A673 (cell line): ENCODE data around the gene ZNF839. TPM values are rescaled to one million over a fixed set of nuclear protein-coding genes. Genes with fewer than 3 reads are reported as not detected.

ENCODE experiments used
- BruUV-seq: library from RNA; stranded (reverse); fragments of 400-500 nt; replicated peaks from 2 replicates; lab custom pipeline; 2021; lab: Mats Ljungman, UMichigan
- CTCF ChIA-PET: fragments of 300-600 bp; sonication (Branson Sonifier 250); formaldehyde crosslinking; loops from one replicate; lab custom pipeline; 2022; ENCODE audit warnings: antibody characterized with exemption; lab: Charles Lee
- POLR2A ChIA-PET: fragments of 300-600 bp; sonication (Branson Sonifier 250); formaldehyde crosslinking; loops from one replicate; lab custom pipeline; 2022; ENCODE audit warnings: antibody characterized with exemption; ENCODE audit not compliant: low non-redundant PET; lab: Charles Lee
- DNase-seq: peaks from one replicate; pipeline ENCODE4 v3.0.0-alpha.2; 2015; ENCODE audit warnings: low spot score
- H3K27ac ChIP-seq: fragments of 200-600 bp; sonication (generic); 2 replicates; pipeline ENCODE4 v1.5.1; 2016; ENCODE audit warnings: mixed run types, low read depth, mild to moderate bottlenecking, mixed read lengths, antibody characterized with exemption, low read length; ENCODE audit not compliant: poor library complexity, severe bottlenecking
- H3K27me3 ChIP-seq: fragments of 200-600 bp; sonication (generic); replicated peaks from 2 replicates; pipeline ENCODE4 v1.6.1; 2017; ENCODE audit warnings: mixed run types, low read depth, mild to moderate bottlenecking, mixed read lengths, antibody characterized with exemption, low read length; ENCODE audit not compliant: insufficient read depth, poor library complexity
- H3K36me3 ChIP-seq: fragments of 200-600 bp; sonication (generic); 2 replicates; pipeline ENCODE4 v1.6.1; 2016; ENCODE audit warnings: mixed run types, mild to moderate bottlenecking, mixed read lengths, antibody characterized with exemption, low read length; ENCODE audit not compliant: insufficient read depth, poor library complexity, severe bottlenecking
- H3K4me1 ChIP-seq: fragments of 200-600 bp; sonication (generic); 2 replicates; pipeline ENCODE4 v1.6.1; 2017; ENCODE audit warnings: mixed run types, mild to moderate bottlenecking, mixed read lengths, antibody characterized with exemption, low read length; ENCODE audit not compliant: insufficient read depth, poor library complexity, severe bottlenecking
- H3K4me3 ChIP-seq: fragments of 200-600 bp; sonication (generic); 2 replicates; pipeline ENCODE4 v1.5.1; 2016; ENCODE audit warnings: low read depth, mixed run types, mild to moderate bottlenecking, mixed read lengths, low read length; ENCODE audit not compliant: poor library complexity, severe bottlenecking
- H3K9me3 ChIP-seq: fragments of 200-600 bp; sonication (generic); 2 replicates; pipeline ENCODE4 v1.6.1; 2016; ENCODE audit warnings: mixed run types, low read depth, mild to moderate bottlenecking, mixed read lengths, antibody characterized with exemption, low read length; ENCODE audit not compliant: poor library complexity, severe bottlenecking
- EZH2 ChIP-seq: fragments of 200-600 bp; sonication (generic); IDR thresholded peaks from 2 replicates; pipeline ENCODE4 v1.6.1; 2017; ENCODE audit warnings: borderline replicate concordance, low read depth, mild to moderate bottlenecking, mixed read lengths, antibody characterized with exemption, low read length; ENCODE audit not compliant: poor library complexity, severe bottlenecking
- intact Hi-C: fragments of 100-400 bp; cut with micrococcal nuclease; formaldehyde crosslinking; loops from one replicate; pipeline ENCODE4 v1.10.0; 2022; ENCODE audit not compliant: unreplicated experiment
- total RNA-seq: library from RNA; stranded (reverse); gene quantifications from 2 replicates; pipeline ENCODE4 v1.2.3, GENCODE V29; 2021
- TF ChIP-seq, protein P1 (sequence below): fragments of 300-800, 200-600 bp; sonication (generic); conservative IDR thresholded peaks from 2 replicates; pipeline ENCODE4 v1.5.1; 2017; ENCODE audit warnings: low read depth, mild to moderate bottlenecking, antibody characterized with exemption, low read length, moderate library complexity, mixed read lengths

The ZNF839 gene
- total RNA-seq, 1 experiment from 2014 or later: 13.5 TPM

GRCh38 chr14:102360388-102360787, 40.8 kb downstream of the ZNF839 start:
- Histone ChIP-seq H3K27me3 (no peaks in the 10 kb centered on the region), H3K4me3 (no peak overlapping the region), H3K9me3 (no peaks in the 10 kb centered on the region), H3K27ac (no peak overlapping the region), H3K4me1 (peaks cover 10% of the 10 kb centered on the region), H3K36me3 (peaks cover 3% of the 10 kb centered on the region)
- ChIA-PET POLR2A (no interaction called here), CTCF (no interaction called here)
- no TSS peak for BruUV-seq
- DNase-seq: no peak
- TF ChIP-seq, protein P1, sequence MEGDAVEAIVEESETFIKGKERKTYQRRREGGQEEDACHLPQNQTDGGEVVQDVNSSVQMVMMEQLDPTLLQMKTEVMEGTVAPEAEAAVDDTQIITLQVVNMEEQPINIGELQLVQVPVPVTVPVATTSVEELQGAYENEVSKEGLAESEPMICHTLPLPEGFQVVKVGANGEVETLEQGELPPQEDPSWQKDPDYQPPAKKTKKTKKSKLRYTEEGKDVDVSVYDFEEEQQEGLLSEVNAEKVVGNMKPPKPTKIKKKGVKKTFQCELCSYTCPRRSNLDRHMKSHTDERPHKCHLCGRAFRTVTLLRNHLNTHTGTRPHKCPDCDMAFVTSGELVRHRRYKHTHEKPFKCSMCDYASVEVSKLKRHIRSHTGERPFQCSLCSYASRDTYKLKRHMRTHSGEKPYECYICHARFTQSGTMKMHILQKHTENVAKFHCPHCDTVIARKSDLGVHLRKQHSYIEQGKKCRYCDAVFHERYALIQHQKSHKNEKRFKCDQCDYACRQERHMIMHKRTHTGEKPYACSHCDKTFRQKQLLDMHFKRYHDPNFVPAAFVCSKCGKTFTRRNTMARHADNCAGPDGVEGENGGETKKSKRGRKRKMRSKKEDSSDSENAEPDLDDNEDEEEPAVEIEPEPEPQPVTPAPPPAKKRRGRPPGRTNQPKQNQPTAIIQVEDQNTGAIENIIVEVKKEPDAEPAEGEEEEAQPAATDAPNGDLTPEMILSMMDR: no peak
- no peak for TF ChIP-seq EZH2
- intact Hi-C loops: no loop called here

DNA sequence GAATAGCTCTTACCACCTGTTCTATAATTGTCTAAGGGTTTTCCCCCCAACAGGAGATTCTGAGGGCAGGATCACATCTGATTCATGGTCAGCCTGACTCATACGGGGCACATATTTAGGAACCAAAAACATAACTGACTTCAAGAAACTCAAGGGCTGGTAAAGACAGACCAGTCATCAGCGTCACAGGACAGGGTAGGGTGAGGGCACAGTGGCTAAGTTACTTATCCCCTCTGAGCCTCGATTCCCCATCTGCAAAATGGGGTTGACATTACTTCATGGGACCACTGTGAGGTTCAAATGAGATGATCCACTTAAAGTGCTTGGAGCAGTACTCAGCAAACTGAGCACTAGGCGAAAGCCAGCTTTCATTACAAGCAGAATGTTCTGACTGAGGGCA, 42.5 kb downstream of the ZNF839 start:
- TSS peak; percentile 74 for BruUV-seq
- Histone ChIP-seq H3K4me1 (peaks cover 10% of the 10 kb centered on the region), H3K27me3 (no peaks in the 10 kb centered on the region), H3K36me3 (no peaks in the 10 kb centered on the region), H3K27ac (peak overlapping the region; percentile 88), H3K9me3 (no peaks in the 10 kb centered on the region), H3K4me3 (peak overlapping the region; percentile 86)
- no peak for DNase-seq
- intact Hi-C loops: no loop called here
- ChIA-PET CTCF (interaction anchor here (0.9 kb wide), 1 partner anchor 76 kb away, joined by 3 read pairs; no protein-coding TSS in a partner anchor), POLR2A (no interaction called here)
- TF ChIP-seq EZH2: no peak
- TF ChIP-seq, protein P1: no peak

DNA sequence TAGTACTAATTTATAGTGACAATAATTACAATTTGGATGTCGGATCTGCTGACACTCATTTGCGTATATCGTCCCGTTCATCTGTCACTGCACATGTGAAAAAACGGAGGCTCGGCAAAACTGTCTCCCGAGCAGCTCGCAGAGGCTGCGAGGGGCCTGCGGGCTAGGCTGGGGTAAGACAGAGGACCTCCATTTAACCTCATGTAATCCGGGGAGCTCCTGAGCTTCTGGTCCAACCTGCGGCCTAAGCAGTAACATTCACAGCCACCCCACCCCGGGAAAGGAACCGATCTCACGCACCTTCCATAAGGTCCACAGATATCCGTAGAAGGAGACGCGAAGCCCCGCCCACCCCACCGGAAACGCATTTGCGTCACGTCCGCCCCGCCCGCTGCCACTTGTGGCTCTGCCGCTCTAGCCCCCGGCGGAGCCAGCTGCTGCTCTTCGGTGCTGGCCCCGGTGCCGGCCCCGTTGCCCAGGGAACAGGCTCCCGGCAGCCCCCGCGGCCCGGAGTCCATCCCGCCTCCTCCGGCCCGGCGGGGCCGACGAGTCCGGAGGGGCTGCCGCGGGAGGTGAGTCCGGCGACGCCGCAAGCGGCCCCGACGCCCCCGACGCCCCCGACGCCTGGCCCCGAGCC, 43.1 kb downstream of the ZNF839 start, which contains the start of the genes CINP and TECPR2:
Gene CINP, minus strand, starts transcription at position 346 of the 637 bp plus-strand sequence. Its CDS starts 39 bp downstream, at position 307.
Gene TECPR2, plus strand, starts transcription at position 397 of the 637 bp plus-strand sequence. CDS start 13,781 bp downstream, outside the sequence.
- H3K4me1 ChIP-seq: peaks cover 10% of the 10 kb centered on the region
- ChIA-PET CTCF (no interaction called here), POLR2A (interaction anchor here (0.6 kb wide), 1 partner anchor 387 kb away, joined by 7 read pairs; no protein-coding TSS in a partner anchor)
- peak within 1 kb of the TSS; percentile 88 for H3K27ac ChIP-seq
- TF ChIP-seq, protein P1: no peak
- TF ChIP-seq EZH2: no peak
- no peaks in the 10 kb centered on the region for H3K27me3 ChIP-seq
- intact Hi-C loops: no loop called here
- H3K9me3 ChIP-seq: no peaks in the 10 kb centered on the region
- DNase-seq: peak; percentile 97
- H3K4me3 ChIP-seq: peak within 1 kb of the TSS; percentile 86
- BruUV-seq: no TSS peak
- H3K36me3 ChIP-seq: no peaks in the 10 kb centered on the region
